Measurements from ENCODE around the gene BBS4.

BBS4 gene

DNA sequence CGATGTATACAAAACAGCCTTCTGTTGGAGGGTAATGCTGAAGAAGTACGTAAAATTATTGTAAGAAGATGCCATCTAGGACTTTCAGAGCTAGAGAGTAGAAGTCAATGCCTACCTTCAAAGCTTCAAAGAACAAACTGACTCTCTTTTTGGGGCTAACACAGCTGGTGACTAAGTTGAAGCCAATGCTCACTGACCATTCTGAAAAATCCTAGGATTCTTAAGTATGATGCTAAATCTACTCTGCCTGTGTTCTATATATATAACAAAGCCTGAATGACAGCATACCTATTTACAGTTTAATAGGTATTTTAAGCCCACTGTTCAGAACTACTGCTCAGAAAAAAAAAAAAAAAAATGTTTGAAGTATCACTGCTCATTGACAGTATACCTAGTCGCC is 78.6 kb downstream of the BBS4 start:
- DNase-seq (ENCODE audit: low read depth), result no peak

- DNase-seq (ENCODE audit: low read depth), result no peak
Measured at GRCh38 chr15:72766025-72766424, 80.0 kb downstream of the BBS4 start.

- DNase-seq (ENCODE audit: low read depth), result no peak
Measured at GRCh38 chr15:72766780-72767179, 80.8 kb downstream of the BBS4 start.

GRCh38 chr15:72770673-72771328 is 84.8 kb downstream of the BBS4 start:
- no peak for DNase-seq (ENCODE audit: low read depth)

GRCh38 chr15:72771329-72771725 is 85.3 kb downstream of the BBS4 start:
- no peak for DNase-seq (ENCODE audit: low read depth)

GRCh38 chr15:72774696-72775383 is 88.8 kb downstream of the BBS4 start:
- no peak for DNase-seq (ENCODE audit: low read depth)

GRCh38 chr15:72778796-72779195 is 92.8 kb downstream of the BBS4 start:
- DNase-seq (ENCODE audit: low read depth), result no peak

- DNase-seq (ENCODE audit: low read depth), result no peak
Measured at GRCh38 chr15:72781631-72782030, 95.6 kb downstream of the BBS4 start.

GRCh38 chr15:72782274-72783003 is 96.4 kb downstream of the BBS4 start:
- DNase-seq (ENCODE audit: low read depth), result no peak

GRCh38 chr15:72783004-72783639 is 97.1 kb downstream of the BBS4 start:
- no peak for DNase-seq (ENCODE audit: low read depth)

DNA sequence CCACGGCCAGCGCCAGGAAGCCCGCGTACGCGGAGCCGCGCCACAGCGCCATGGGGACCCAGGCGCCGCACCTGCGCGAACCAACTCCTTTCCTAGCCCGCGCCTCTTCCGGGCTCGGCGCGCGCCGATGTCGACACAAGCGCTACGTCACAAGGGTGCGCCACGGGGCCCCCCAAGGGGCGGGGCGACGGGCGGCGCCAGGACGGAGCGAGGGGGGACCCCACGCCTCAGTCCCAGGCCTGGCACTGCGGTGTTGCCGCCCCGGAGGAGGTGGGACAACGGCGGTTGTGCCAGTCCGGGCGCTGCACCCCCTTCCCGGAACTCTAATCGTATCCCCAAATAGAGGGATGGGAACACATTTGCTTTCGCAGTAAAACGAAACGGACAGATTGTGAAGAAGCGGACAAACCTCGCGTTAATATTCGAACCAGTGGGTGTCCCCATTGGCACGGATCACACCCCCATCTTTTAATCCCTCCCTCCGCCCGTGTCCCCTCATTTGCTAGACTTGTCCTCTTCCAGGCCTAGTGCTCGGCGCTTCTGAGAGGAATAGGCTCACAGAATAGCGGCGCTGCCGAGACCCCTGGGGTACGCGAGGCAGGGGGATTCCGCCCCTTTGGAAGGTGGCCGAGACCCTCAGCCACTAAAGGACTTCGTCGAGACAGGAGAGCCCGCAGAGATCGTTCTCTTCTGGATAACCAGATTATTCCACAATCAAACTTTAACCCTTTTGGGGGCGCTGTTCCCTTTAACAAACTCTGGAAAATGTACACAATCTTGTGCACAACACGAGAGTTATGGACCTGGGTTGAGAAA is 97.8 kb downstream of the BBS4 start, which contains the start of gene ADPGK:
TSS of gene ADPGK (minus strand) at position 119 of the 816 bp plus-strand sequence. CDS start at position 52, 67 bp downstream.
- peak; percentile 95 for DNase-seq (ENCODE audit: low read depth)

DNA sequence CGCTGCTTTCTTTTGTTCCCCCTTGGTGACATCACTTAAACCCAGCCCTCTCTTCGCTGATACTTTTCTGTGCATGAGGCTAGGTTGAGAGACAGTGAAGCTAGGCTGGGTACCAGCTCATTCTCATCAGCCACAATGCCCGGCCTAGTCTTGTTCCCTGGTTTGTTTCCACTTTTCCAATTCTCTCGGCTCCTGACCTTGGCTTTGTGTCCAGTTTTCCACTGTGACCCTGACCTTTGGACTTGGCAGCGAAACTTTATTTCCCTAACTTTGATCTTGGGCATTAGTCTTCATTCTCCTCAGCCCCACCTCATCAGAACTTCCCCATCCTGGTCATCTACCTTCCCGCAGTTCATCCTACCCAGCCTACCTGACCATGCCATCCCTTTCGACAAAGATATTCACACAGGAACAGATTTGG is 98.5 kb downstream of the BBS4 start:
- no peak for DNase-seq (ENCODE audit: low read depth)

DNA sequence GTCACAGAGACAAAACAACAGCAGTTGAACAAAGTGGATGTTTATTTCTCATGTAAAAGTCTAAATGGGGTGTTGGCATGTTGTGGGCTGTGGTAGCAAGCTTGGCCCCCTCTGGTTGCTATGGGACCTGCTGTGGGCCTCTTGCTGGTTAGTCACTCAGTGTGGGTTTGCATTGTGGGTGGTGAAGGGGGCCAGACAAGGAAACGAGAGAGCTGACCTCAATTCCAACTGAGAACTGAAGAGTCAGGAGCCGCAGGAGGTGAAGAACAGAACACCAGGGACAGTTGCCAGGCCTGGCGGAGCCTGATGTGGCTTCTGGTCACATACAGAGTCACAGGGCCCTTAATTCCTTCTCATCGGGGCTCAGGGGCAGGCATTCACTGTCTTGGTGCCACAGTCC is 99.4 kb downstream of the BBS4 start:
- DNase-seq (ENCODE audit: low read depth), result no peak

GRCh38 chr15:72785841-72786240 is 99.8 kb downstream of the BBS4 start:
- no peak for DNase-seq (ENCODE audit: low read depth)

GRCh38 chr15:72786242-72786641 is 100.2 kb downstream of the BBS4 start:
- no peak for DNase-seq (ENCODE audit: low read depth)

DNA sequence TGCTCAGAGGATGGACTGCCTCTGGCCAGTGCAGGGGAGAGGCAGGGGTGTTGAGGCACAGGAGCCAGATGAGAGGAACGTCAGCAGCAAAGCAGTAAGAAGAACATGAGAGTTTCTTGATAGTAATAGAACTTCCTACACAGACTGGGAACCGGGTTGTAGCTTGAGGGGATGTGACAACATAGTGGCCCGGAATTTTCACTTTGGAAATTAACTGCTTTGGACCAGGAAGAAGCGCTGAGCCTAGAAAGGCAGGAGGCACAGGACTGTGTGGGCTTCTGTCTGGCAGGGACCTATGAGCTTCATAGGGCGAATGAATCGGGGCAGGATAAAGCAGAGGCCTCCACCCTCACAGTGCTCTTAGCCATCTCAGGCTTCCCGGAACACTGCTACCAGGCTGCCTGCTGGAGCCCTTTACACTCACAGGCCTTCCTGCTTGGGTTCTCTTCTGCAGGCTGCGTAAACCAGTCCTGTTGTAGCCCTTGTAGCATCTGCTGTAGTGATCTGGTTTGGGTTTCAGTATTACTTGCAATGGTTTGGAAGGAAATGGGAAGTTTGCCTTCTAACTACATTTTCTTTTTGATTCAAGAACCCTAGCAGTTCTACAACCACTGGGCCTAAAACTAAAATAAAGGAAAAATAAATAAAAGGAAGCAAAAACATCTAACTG is 100.8 kb downstream of the BBS4 start:
- no peak for DNase-seq (ENCODE audit: low read depth)

GRCh38 chr15:72787526-72787925 is 101.5 kb downstream of the BBS4 start:
- DNase-seq (ENCODE audit: low read depth), result no peak

All from activated T-helper 1 cell treated with Interleukin-2 at 50 U/mL for 16 hours (primary cell).